SH-SY5Y (cell line): ENCODE data around the gene HADH.

Source experiments
- GATA2 ChIP-seq: IDR thresholded peaks from 2 replicates; pipeline ENCODE4 v1.6.1; 2011; ENCODE audit warnings: mild to moderate bottlenecking, low read depth, low read length
- GATA3 ChIP-seq: IDR thresholded peaks from 2 replicates; pipeline ENCODE4 v1.6.1; 2011; ENCODE audit warnings: low read depth, mild to moderate bottlenecking, low read length, moderate library complexity

DNA sequence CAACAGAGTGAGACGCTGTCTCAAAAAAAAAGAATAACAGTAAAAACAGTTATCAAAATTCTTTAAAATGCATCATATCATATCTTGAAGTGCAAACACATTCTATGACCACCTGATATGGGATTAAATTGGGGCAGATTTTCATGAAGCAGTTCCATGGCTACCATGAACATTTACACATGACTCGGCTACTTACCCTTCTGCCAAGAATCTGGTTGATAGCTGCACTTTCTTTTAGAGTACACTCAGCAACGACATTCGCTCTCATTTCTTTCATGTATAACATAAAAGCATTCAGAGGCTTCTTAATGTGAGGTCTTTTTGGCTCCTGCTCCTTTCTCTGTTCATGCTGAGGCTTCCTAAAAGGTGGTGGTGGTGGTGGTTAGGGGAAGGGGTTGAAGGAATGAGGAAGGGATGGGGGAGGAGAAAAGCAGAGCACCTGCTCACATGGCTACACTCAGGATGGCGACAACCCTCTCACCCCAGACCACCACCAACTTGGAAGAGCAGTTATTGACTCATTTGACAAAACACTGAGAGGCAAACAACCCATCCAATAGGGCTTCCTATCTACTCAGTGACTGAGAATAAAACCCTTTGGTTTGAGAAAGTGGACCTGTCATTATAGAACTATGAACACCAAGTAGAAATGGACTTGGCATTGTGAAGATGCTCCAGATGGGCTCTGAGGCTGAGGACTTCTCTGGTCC lies 88.5 kb downstream of the HADH start:
- TF ChIP-seq GATA2 (no peak), GATA3 (no peak)
